T-helper 9 cell (primary cell): Measurements from ENCODE around the gene FNDC7.
A peak's percentile ranks its signal among the peaks of the same experiment; 100 is the strongest.
"Not testable (repeated sequence)": the region's sequence is repeated elsewhere in the genome, so short reads cannot be mapped to it uniquely, and the experiment has no call there.

ENCODE experiments used
- DNase-seq: peaks from one replicate; pipeline ENCODE4 v3.0.0-alpha.2; 2020
- total RNA-seq, 2 donors: gene quantifications; one replicate each; lab custom pipeline; 2026; lab: John Stamatoyannopoulos, UW

Gene FNDC7
- total RNA-seq: 0.35 to 0.72 reads per million in 2 donors

GRCh38 chr1:108712606-108713150 is at the start of gene FNDC7:
TSS of gene FNDC7 (plus strand) at chr1:108712908. CDS start at chr1:108712934, 26 bp downstream.
- DNase-seq: no peak

- no peak for DNase-seq
Observed at GRCh38 chr1:108663074-108663473, 49.6 kb upstream of the FNDC7 start.

- no peak for DNase-seq
Observed at GRCh38 chr1:108664481-108664880, 48.2 kb upstream of the FNDC7 start.

GRCh38 chr1:108665067-108665466 is 47.6 kb upstream of the FNDC7 start:
- DNase-seq: no peak

- no peak for DNase-seq
Observed at GRCh38 chr1:108665771-108666170, 46.9 kb upstream of the FNDC7 start.

GRCh38 chr1:108667422-108667821 is 45.3 kb upstream of the FNDC7 start:
- not testable (repeated sequence) for DNase-seq

- no peak for DNase-seq
Observed at GRCh38 chr1:108668777-108669176, 43.9 kb upstream of the FNDC7 start.

GRCh38 chr1:108669679-108670078 is 43.0 kb upstream of the FNDC7 start:
- no peak for DNase-seq

- DNase-seq: no peak
Observed at GRCh38 chr1:108670131-108670773, 42.5 kb upstream of the FNDC7 start.

- DNase-seq: no peak
Observed at GRCh38 chr1:108671143-108671542, 41.6 kb upstream of the FNDC7 start.

GRCh38 chr1:108678706-108679105 is 34.0 kb upstream of the FNDC7 start:
- no peak for DNase-seq

- no peak for DNase-seq
Observed at GRCh38 chr1:108679586-108680213, 33.0 kb upstream of the FNDC7 start.

- DNase-seq: not testable (repeated sequence)
Observed at GRCh38 chr1:108681701-108682100, 31.0 kb upstream of the FNDC7 start.

- no peak for DNase-seq
Observed at GRCh38 chr1:108685529-108685928, 27.2 kb upstream of the FNDC7 start.

GRCh38 chr1:108686614-108687313 is 25.9 kb upstream of the FNDC7 start:
- no peak for DNase-seq

- DNase-seq: no peak
Observed at GRCh38 chr1:108691128-108691941, 21.4 kb upstream of the FNDC7 start.

GRCh38 chr1:108691942-108692723 is 20.6 kb upstream of the FNDC7 start, which contains the start of gene PRPF38B:
TSS of gene PRPF38B (plus strand) at chr1:108692310. CDS start at chr1:108692592, 282 bp downstream.
- DNase-seq: peak; percentile 90

- DNase-seq: peak; percentile 13
Observed at GRCh38 chr1:108692724-108693655, 19.7 kb upstream of the FNDC7 start.

- DNase-seq: no peak
Observed at GRCh38 chr1:108695535-108695934, 17.2 kb upstream of the FNDC7 start.
